HG03571 (cell line): ENCODE results near the gene LGR5.
"Not testable (repeated sequence)": the region's sequence is repeated elsewhere in the genome, so short reads cannot be mapped to it uniquely, and the experiment has no call there.

Source experiments
- ATAC-seq: cut with Tn5 transposase; IDR thresholded peaks from one replicate; pipeline ENCODE4 v1.9.1; 2021; ENCODE audit not compliant: unreplicated experiment

Gene LGR5

DNA sequence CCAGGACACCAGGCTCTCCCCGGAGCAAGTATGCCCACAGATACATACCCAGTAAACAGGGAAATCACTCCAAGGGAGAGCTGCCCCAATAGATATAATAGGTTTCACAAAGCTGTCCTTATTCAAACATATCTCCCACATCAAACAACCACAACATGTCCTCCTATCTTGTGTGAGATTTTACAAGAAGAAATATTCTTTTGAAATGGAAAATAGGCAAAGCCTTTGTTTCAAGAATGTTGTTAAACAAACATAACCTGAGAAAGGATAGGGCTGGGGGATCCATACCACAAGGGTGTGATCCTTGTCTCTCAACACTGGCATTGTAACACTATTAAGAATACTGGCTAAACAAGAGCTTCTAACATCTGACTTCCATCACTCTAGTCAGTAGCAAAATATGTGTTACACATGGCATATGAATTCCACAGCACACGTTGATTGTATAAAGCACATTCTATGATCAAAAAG lies 32.9 kb downstream of the LGR5 start:
- ATAC-seq, result no peak

DNA sequence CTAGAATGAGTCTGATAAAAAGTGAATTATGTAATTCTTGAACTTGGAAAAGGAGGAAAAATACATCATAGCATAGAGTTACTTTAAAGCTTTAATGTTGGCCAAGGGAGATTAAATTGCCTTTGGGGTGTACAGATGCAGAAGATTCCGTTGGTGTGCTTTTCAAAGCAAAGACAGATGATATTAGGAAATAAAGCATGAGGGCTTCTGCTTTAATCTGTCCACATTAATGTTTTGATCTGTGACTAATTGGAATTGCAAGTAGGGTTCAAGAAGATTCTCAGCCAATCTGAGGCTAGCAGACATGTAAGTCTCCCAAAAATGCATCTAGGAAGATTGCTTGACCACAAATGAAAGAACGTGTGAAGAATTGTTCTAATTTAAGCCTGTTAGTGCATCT lies 35.2 kb downstream of the LGR5 start:
- ATAC-seq, result no peak

DNA sequence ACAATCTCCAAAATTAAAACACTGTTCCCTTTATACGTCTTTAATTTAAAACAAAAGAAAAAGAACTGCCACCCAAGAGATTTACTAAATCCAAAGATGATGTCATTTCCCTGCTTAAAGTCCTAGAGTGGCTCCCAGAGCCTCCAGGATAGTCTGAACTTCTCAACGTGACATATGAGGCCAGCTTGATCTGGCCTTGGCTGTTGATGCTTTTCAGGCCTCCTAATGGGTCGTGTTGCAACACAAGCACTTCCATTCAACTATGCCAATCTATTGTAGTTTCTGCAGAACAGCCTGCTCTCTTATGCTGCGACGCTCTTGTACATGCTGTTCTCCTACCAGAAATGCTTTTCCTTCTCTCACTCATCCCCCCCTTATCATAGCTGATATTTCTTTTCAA lies 35.7 kb downstream of the LGR5 start:
- ATAC-seq, result no peak

GRCh38 chr12:71476513-71476912 lies 36.9 kb downstream of the LGR5 start:
- ATAC-seq, result no peak

GRCh38 chr12:71477609-71478008 lies 38.0 kb downstream of the LGR5 start:
- ATAC-seq, result no peak

DNA sequence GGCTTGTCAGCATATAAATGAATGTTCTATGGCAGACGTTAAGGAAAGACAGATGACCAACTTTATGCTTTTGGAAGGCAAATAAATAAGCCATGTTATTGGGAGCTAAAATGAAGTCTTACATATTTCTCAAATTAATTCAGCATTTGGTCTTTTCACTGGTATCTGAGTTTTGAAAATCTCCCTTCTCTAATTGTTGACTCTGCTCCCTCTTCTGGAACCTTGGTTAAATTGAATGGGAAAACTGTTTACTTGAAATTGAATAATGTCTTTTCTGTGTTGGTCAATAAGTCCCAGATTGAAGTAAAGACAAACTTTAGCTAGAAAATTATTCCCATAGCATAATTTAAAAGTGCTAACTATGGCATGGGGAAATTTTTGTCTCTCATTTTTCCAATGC lies 38.7 kb downstream of the LGR5 start:
- ATAC-seq, result no peak

DNA sequence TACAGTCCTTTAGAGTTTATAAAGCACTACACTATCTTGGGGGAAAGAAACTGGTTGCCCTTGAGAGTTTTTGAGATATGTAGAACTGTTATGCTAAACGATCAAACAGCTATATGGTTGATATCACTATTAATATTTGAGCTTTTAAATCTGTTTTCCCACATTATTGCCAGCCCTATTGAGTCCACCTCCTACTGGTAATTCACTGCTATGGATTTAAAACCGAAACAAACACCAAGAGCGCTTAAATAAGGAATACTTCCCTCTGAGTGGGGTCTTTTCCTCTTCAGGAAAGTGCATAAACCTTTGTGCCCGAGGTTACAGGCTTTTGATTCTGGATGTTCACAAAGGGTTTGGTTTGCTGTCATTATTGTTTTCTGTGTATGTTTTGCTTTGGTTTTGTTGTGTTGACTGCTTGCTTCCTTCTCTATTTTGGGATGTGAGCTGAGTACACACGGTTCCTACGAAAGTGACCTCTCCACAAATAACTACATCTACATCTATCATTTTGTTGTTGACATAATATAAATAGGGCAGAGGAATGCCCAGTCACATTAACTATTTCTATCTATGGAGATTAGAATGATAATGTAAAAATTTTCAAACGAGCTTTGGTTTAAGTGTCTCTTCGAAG lies 44.8 kb downstream of the LGR5 start:
- ATAC-seq, result no peak

DNA sequence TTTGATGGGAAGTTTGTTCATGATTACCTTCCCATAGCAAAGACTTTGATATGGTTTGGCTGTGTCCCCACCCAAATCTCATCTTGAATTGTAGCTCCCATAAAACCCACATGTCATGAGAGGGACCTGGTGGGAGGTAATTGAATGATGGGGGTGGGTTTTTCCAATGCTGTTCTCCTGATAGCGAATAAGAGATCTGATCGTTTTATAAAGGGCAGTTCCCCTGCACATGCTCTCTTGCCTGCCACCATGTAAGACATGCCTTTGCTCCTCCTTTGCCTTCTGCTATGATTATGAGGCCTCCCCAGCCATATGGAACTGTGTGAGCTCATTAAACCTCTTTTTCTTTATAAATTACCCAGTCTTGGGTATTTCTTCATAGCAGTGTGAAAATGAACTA lies 51.2 kb downstream of the LGR5 start:
- not testable (repeated sequence) for ATAC-seq

DNA sequence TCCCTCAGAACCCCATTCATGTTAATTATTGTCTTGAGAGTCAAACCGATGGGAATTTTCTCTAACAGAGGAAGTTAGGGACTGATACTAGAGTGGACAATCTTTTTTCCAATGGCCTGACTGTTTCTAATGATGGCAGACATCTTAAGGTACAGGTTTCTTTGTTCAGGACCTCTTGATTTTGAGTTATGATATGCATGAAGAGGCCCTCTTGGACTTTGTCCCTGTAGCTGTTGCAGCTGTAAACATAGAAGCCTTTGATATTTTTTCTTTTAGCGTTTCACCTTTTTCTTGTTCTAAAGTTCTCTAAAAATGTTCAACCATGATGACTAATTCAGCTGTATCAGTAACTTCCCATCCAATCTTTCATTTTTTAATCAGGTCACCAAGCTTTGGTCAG lies 53.0 kb downstream of the LGR5 start:
- no peak for ATAC-seq

DNA sequence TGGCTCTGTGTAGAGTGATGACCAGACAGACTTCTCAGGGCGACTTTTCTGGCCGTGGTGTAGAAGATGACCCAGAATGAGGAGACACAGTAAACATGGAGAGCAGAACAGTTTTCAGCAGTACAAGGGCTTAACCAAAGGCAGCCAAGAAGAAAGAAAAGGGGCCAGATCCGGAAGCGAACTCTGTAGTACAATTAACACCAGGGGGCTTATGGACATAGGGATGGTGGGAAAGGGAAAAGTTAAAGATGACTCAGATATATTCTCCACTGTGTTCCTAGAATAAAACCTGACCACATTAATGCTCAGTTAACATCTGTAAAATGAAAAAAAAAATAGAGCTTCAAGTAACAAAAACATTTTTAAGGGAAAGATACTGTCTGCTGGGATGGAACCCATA lies 60.2 kb downstream of the LGR5 start:
- no peak for ATAC-seq

GRCh38 chr12:71503579-71504391 lies 64.2 kb downstream of the LGR5 start:
- ATAC-seq, result no peak

DNA sequence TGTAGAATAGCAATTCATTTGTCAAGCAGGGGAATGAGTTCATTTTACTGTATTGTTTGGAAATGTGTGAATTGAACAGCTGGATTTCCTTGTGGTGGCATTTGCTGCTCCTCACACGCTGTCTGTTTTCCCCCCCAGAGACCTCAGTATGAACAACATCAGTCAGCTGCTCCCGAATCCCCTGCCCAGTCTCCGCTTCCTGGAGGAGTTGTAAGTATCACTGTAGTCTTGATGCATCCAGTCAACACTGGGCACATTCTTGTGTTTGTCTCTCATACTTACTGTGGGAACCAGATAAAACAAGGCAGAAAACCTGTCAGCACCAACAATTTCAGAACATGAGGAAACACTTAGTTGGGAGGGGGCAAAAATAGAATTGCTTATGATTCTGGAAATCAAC lies 64.9 kb downstream of the LGR5 start:
- no peak for ATAC-seq

GRCh38 chr12:71509705-71510104 lies 70.1 kb downstream of the LGR5 start:
- ATAC-seq, result no peak

DNA sequence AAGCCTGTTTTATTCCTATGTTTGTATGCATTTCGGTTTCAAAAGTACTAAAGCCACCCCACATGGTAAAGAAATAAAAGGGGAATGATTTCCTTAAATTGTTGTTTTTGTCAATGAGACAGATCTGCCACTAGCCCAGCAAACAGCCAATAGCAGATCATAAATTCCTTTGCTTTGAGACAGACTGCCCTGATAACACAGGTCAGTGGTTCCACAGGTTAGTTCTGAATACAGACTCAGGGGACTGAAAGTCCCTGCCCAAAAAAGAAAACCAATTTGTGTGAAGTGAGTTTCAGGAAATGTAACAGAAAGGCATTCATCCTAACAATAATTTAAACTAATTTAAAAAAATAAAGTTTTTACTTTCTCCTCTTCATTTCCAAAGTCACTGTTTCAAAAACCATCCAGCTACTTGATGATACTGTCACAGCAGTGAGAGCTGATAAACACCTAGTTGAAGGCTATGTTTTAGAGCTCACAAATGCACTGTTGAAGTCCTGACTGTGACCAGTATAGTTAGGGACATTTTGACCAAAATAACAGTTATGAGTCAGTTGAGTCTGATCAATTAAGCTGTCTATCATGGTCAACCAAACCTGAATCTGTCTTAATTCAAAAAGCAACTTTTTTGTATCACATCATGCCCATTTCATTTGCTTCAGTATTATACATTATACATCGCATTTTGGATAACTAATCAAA lies 77.7 kb downstream of the LGR5 start:
- ATAC-seq, result no peak

DNA sequence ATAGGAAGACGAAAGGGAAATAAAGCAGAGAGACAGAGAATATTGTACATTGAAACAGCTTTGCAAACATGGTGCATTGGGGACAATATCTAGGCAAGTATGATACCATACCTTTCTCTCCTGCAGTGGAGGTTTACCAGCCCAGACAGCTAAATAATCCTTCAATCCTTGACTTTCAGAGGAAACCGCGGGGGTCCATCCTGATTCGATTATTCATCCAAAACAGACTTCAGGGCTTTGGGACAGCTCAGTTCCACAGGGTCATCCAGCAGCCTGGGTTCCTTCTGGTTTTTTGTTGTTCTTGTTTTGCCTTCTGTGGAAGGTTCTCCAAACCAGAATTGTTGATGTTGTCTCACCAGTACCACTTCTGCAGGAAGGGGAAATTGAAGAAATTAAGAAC lies 81.5 kb downstream of the LGR5 start:
- ATAC-seq, result no peak

GRCh38 chr12:71524626-71525025 lies 85.0 kb downstream of the LGR5 start:
- no peak for ATAC-seq

DNA sequence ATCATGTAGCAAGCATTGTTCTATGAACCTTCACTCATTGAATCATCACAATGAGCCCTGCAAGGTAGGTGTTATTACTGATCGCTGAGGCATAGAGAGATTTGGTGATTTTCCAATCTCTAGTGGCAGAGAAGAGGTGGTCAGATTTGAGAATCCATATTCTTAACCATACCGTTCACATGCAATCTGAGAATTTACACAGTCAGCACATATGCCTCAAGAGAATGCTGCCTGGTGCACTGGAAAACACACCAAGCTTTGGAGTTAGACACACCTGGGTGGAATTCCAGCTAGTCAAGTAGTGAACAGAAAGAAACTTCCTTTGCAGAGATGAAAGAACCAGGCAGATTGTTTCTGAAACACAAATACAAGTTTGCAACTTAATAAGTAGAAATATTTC lies 94.1 kb downstream of the LGR5 start:
- ATAC-seq, result no peak

- no peak for ATAC-seq
Observed at GRCh38 chr12:71536279-71536938, 96.8 kb downstream of the LGR5 start.

- ATAC-seq, result no peak
Observed at GRCh38 chr12:71536939-71537622, 97.5 kb downstream of the LGR5 start.

- no peak for ATAC-seq
Observed at GRCh38 chr12:71538807-71539206, 99.2 kb downstream of the LGR5 start.

DNA sequence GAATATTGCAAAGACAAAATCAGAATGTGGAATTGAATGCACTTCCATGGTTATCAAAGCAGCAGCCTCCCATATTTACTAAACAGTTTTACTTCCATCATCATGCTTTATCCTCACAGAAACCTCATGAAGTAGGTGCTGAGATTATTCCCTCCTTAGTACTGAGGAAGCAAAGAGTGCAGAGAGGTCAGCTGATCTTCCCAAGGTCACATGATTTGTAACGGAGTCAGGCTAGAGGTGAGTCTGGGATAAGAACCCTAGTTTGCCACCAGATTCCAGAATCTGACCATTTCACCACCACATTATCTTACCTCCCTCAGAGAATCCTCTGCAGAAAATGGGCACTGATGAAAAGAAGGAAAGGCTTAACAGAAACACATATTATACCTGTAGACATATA lies 102.0 kb downstream of the LGR5 start:
- no peak for ATAC-seq
